Fibroblast of pulmonary artery (primary cell): Measurements from ENCODE around the gene C3orf70.

ENCODE experiments used
- DNase-seq: peaks from one replicate; pipeline ENCODE4 v3.0.0-alpha.2; 2010; ENCODE audit warnings: low read depth
- H3K4me3 ChIP-seq: replicated peaks from 2 replicates; pipeline ENCODE4 v1.5.1; 2011; ENCODE audit warnings: low read depth, mild to moderate bottlenecking, control low read depth, low read length, moderate library complexity
- TF ChIP-seq, protein P1 (sequence below): IDR thresholded peaks from 2 replicates; pipeline ENCODE4 v1.5.1; 2011; ENCODE audit warnings: mild to moderate bottlenecking, control low read depth, low read length, inconsistent platforms; ENCODE audit errors: missing control alignments

Gene C3orf70

DNA sequence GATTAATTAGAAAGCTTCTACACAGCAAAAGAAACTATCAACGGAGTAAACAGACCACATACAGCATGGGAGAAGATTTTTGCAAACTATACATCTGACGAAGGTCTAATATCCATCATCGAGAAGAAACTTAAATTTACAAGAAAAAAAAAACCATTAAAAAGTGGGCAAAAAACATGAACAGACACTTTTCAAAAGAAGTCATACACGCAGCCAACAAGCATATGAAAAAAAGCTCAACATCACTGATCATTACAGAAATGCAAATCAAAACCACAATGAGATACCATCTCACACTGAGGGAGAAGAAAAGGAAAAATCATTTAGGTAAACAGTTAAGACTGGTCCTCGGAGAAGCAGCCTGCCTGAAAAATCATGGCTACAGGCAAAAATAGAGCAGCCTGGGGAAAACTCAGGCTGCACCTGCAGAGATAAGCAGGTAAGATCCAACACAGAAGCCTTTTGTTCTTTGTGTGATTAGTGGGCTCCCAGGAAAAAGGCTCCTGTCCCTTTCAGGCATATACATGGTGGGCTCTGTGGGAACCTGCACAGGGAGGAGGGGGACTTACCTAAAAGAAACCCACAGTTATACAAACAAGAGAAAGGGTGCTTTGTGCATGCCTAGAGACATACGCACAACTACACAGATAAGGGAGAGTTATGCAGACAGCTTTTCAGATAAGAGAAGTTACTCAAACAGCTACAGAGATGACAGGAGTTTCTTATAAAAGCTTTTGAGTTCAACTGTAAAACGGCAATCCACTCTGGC is 49.3 kb downstream of the C3orf70 start:
- TF ChIP-seq, protein P1, sequence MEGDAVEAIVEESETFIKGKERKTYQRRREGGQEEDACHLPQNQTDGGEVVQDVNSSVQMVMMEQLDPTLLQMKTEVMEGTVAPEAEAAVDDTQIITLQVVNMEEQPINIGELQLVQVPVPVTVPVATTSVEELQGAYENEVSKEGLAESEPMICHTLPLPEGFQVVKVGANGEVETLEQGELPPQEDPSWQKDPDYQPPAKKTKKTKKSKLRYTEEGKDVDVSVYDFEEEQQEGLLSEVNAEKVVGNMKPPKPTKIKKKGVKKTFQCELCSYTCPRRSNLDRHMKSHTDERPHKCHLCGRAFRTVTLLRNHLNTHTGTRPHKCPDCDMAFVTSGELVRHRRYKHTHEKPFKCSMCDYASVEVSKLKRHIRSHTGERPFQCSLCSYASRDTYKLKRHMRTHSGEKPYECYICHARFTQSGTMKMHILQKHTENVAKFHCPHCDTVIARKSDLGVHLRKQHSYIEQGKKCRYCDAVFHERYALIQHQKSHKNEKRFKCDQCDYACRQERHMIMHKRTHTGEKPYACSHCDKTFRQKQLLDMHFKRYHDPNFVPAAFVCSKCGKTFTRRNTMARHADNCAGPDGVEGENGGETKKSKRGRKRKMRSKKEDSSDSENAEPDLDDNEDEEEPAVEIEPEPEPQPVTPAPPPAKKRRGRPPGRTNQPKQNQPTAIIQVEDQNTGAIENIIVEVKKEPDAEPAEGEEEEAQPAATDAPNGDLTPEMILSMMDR, result no peak
- H3K4me3 ChIP-seq, result no peak overlapping the region
- DNase-seq, result no peak

DNA sequence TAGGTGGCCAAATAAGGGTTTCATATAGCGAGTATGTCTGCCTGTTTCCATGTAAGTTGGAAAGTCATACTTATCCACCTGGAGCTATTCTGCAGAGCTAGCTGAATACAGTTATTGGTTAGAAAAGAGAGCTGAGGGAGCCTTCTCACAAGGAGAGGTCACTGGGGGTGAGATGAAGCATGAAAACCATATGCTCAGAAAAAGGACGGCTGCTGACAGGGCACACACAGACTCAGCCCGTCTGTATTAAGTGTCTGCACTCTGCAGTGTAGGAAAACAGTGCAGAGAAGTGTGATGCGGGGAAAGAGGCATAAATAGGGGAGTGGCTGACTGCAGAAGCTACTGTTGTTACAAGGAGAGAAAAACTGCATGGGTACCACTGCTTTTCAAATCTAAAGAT is 58.2 kb downstream of the C3orf70 start:
- no peak overlapping the region for H3K4me3 ChIP-seq
- TF ChIP-seq, protein P1, result no peak
- no peak for DNase-seq

DNA sequence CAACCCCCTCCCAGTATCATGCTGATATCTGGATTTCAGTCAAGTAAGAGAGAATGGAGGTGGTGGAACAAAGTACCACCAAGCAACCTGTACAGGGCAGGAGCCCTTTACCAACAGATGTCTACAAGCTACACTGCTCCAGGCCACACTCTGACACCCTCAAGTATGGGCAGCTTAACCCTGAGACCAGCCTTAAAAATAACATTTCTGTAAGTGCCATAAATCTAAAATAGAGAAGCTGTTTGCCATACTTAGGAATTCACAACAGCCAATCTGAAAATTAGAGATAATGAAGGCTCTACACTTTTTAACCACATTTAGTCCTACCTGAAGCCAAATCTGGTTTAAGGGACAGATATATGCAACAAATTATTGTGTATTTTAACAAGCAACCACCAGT is 59.7 kb downstream of the C3orf70 start:
- H3K4me3 ChIP-seq, result no peak overlapping the region
- DNase-seq, result no peak
- TF ChIP-seq, protein P1, result no peak

DNA sequence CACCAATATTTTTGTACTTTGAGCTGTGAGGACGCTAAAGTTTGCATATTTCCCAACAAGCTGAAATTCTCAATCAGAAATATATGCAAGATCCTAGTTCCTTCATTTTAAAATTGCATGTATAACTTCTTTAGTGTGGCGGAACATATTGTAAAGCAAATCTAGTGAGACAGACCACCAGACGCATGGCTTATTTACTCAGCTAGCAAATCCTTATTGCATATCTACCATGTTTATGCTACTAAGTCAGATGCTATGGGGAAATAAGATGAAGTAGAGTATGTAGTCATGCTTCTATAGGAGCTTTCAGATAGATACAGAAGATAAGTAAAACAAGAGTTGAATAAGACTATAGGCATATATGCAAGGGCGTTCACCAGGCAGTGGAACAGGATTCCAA is 62.0 kb downstream of the C3orf70 start:
- H3K4me3 ChIP-seq, result no peak overlapping the region
- TF ChIP-seq, protein P1, result no peak
- DNase-seq, result no peak

DNA sequence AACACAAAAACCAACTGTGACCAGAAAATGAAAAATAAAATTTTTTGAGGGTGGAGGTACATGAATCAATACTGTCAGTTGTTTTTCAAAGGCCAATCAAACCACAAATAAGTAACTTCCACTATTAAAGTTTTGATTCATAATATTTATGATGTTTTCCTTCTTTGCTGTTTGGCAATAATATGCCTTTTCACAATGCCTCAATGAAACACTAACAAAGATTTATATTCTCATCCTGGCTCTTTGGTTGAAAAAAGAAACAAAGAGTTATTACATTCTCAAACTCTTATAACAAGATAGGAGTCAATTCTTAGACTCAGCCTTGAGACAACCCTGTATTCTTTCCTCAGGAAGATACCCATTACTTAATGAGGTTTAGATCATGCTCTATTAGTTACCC is 63.1 kb downstream of the C3orf70 start:
- TF ChIP-seq, protein P1, result no peak
- H3K4me3 ChIP-seq, result no peak overlapping the region

DNA sequence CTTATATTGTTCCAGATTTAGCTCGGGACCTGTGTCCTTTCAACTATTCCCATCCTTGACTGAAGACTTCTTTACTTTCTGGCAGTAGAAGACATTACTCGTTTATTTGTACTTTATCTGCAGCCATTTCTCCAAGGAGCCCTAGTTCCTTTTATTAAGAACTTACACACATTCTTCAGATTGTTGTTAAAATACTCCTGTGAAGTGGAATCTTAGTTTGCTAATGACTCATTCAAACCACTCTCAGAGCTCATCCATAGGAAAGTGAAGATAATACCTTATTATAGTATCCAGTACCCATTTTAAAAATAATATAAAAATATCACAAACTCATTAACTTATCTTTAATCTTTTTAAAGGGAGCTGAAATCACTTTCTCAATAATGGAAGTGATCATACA is 63.5 kb downstream of the C3orf70 start:
- no peak overlapping the region for H3K4me3 ChIP-seq
- TF ChIP-seq, protein P1, result no peak
- peak; percentile 11 for DNase-seq

More for the DNA sequence above, 63.1 kb downstream of the C3orf70 start:
- DNase-seq, result no peak

DNA sequence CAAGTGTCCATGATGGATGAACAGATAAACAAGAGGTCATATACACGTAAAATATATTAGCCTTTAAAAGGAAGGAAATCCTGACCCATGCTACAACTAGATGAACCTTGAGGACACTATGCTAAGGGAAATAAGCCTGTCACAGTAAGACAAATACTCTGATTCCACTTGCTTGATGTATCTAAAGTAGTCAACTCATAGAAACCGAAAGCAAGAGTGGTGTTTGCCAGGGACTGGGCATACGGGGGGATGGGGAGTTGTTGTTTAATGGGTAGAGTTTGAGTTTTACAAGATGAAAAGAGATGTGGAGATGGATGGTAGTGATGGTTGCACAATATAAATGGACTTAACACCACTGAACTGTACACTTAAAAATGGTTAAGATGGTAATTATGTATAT is 65.4 kb downstream of the C3orf70 start:
- TF ChIP-seq, protein P1, result no peak
- no peak for DNase-seq

More for the DNA sequence above, 65.4 kb downstream of the C3orf70 start:
- no peak overlapping the region for H3K4me3 ChIP-seq
